VCaP (cell line): Measurements from ENCODE around the gene SLAIN2.
"Not testable (repeated sequence)": the region's sequence is repeated elsewhere in the genome, so short reads cannot be mapped to it uniquely, and the experiment has no call there.

ENCODE experiments used
- H3K27ac ChIP-seq: fragments of 450-650 bp; 2 replicates; pipeline ENCODE4 v1.5.1; 2017
- CTCF ChIP-seq: fragments of 450-650 bp; conservative IDR thresholded peaks from 2 replicates; pipeline ENCODE4 v1.5.1; 2017; ENCODE audit warnings: mild to moderate bottlenecking, moderate library complexity

The SLAIN2 gene

GRCh38 chr4:48421101-48421500, 79.8 kb downstream of the SLAIN2 start:
- TF ChIP-seq CTCF = no peak
- peak overlapping the region; percentile 89 for H3K27ac ChIP-seq

DNA sequence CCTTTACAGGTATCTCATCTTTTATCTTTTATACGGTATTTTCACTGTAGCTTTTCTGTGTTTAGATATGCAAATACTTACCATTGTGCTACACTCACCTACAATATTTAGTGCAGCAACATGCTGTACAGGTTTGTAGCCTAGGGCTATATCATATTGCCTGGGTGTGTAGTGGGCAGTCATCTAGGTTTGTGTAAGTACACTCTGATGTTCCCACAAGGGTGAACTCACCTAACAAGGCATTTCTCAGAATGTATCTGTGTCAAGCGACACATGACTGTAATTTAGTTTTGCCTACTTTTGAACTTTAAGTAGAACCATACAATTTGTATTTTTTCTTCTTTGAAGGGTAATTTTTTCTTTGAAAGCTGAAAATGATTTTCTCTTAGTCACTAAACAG, 87.6 kb downstream of the SLAIN2 start:
- no peak for TF ChIP-seq CTCF
- H3K27ac ChIP-seq = no peak overlapping the region

DNA sequence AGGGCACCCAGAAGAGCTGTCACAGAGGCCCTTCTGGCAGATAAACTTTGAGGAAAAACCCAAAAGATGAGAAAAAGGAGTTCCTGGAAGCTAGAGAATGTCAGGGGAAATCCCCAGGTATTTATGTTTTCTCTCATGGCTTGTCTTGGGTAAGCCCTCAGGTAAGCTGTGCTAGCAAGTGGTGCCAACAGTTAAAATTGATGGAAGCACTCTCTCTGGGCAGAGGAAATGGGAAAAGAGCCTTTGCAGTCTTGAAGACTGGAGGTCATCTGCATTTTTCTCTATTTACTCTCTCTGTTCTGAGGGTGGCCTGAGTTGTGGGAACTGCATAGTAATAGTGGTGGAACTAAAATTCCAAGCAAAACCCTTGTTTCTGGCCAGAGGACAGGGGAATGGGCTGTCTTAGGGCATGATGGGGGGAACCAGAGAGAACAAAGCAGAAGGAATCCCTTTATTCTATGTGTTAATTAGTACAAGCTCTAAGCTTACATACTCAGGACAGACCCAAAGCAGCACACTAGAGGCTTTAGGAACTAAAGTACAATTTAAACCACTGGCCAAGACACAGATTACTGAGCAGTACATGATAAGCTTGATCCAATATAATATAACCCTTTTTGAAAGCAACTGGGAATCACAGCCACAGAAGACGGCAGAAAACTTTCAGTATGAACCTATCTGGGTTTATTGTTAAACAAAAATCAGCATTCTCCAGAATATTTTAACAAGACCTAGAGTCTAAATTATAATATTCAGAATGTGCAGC, 88.6 kb downstream of the SLAIN2 start:
- H3K27ac ChIP-seq = no peak overlapping the region
- no peak for TF ChIP-seq CTCF

DNA sequence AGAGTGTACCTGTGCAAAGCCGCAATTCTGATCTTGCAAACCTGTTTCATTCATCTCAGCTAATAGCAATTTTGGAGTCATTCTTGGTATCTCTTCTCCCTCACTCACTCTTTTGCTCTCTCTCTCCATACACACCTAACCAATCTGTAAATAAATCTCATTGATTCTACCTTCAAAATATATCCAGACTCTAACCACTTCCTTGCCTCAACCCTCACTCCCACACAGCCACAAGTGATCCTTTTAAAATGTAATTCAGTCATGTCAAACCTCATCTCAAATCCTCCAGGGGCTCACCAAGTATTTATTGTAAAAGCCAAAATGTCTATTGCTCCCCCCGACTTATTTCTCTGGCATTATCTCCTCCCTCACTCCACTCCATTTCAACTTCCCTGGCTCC, 90.1 kb downstream of the SLAIN2 start:
- TF ChIP-seq CTCF = no peak
- no peak overlapping the region for H3K27ac ChIP-seq

GRCh38 chr4:48432017-48432416, 90.7 kb downstream of the SLAIN2 start:
- H3K27ac ChIP-seq = no peak overlapping the region
- TF ChIP-seq CTCF = no peak

DNA sequence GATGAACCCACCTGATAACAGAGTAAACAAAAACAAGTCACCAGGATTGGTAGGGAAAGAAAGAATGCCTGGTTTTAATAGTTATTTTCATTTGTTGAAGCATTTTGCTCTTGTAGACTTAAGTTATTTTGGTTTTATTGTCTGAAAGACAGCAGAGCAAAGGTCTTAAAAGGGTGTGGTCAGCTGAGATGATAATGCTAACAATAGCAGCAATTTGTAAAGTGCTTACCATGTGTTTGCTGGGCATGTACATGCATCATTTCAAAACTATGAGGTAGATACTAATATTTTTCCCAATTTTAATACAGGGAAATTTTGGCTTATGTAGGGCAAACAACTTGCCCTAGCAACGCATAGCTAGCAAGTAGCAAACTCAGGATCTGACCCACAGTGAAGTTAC, 95.0 kb downstream of the SLAIN2 start:
- TF ChIP-seq CTCF = no peak
- no peak overlapping the region for H3K27ac ChIP-seq

DNA sequence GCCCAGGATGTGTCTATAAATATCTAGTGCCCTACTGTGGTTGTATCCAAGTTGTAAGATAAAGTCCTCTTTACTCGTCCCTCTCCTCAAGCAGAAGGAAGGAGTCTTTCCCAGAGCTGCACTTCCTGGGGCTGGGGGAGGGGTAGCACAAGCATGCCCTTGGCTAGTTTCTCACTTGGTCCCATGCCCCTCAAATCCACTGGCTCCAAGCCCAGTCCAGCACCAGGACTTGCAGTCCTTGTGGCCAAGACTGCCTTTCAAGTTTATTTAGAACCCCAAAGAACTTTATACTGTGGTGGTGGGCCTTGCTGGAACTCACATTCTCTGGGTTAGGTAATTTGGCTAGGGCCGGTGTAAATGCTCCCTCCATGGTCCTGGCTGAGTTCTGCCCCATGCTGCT, 98.7 kb downstream of the SLAIN2 start:
- no peak for TF ChIP-seq CTCF
- H3K27ac ChIP-seq = no peak overlapping the region

GRCh38 chr4:48440914-48441313, 99.6 kb downstream of the SLAIN2 start:
- not testable (repeated sequence) for H3K27ac ChIP-seq
